Psoas muscle (tissue), 8 donors: ENCODE data around the gene PGBD4. TPM values are rescaled to one million over a fixed set of nuclear protein-coding genes. Genes with fewer than 3 reads are reported as not detected.
"Not testable (repeated sequence)": the region's sequence is repeated elsewhere in the genome, so short reads cannot be mapped to it uniquely, and the experiment has no call there.

Experiments used
- ATAC-seq, 4 donors: fragments of 200-7000 bp; cut with Tn5 transposase; one replicate each; pipeline ENCODE4 v1.9.1; 2020; ENCODE audit warnings: moderate library complexity in 3 of 4, mild to moderate bottlenecking in 2 of 4
- DNase-seq, 2 donors: peaks; one replicate each; pipeline ENCODE4 v3.0.0-alpha.2; 2020
- H3K27ac ChIP-seq: fragments of 200-600 bp; one replicate; pipeline ENCODE4 v1.8.0; 2022
- H3K27me3 ChIP-seq, 3 donors: fragments of 200-600 bp in 1 of 3; one replicate each; pipeline versions ENCODE4 v1.6.1 to v1.8.0; 2013 to 2022; ENCODE audit warnings: low read length in 2 of 3, mild to moderate bottlenecking in 2 of 3, moderate library complexity in 1 of 3; ENCODE audit not compliant: insufficient read depth in 3 of 3
- H3K36me3 ChIP-seq, 2 donors: fragments of 200-600 bp in 1 of 2; one replicate each; pipeline versions ENCODE4 v1.6.1 to v1.8.0; 2013 to 2022; ENCODE audit warnings: low read depth in 1 of 2, mild to moderate bottlenecking in 1 of 2, moderate library complexity in 1 of 2; ENCODE audit not compliant: insufficient read depth in 1 of 2
- H3K4me1 ChIP-seq: fragments of 200-600 bp; one replicate; pipeline ENCODE4 v1.8.0; 2022
- H3K4me3 ChIP-seq: fragments of 200-600 bp; one replicate; pipeline ENCODE4 v1.8.0; 2022; ENCODE audit warnings: mild to moderate bottlenecking
- H3K9me3 ChIP-seq: fragments of 200-600 bp; one replicate; pipeline ENCODE4 v1.8.0; 2022
- CTCF ChIP-seq: fragments of 200-600 bp; IDR thresholded peaks from one replicate; pipeline ENCODE4 v1.8.0; 2022; ENCODE audit warnings: antibody characterized with exemption
- WGBS, 3 donors: extraction: QIAGEN DNeasy Blood & Tissue Kit; methylation state at CpG; one replicate each; pipeline versions ENCODE4 v1.1.6 to v1.1.7; 2013; 5-methylcytosine and 5-hydroxymethylcytosine counted together
- intact Hi-C, 2 donors: fragments of 100-400 bp; cut with DNase I; formaldehyde crosslinking; loops; one replicate each; pipeline versions ENCODE4 v1.11.0 to v1.14.2; 2022
- polyA plus RNA-seq, 3 donors: library from polyadenylated mRNA; stranded (reverse); fragments of 200-250 nt; gene quantifications; one replicate each; pipeline ENCODE4 v1.2.3, GENCODE V29; 2013
- total RNA-seq, 4 donors: library from RNA; stranded (reverse); fragmentation: NEBNext Ultra II Directional in 2 of 4; extraction: Animal tissue kit (Norgen Biotek cat#: 25700) in 2 of 4; gene quantifications; one replicate each; pipeline versions ENCODE4 v1.2.1 to v1.2.4, GENCODE V29; 2021 to 2023
- donor health status: healthy with polysubstance abuse.
- donor health status: DM: no; HTN: no; CAD: no; lungs with moderate emphysema.
- donor health status: Bipolar disorder and iron deficiency.
- donor health status: healthy.
- donor health status: DM: yes; HTN: yes; CAD: no.
- donor health status: DM: no; HTN: no; CAD: no.
- donor health status: DM: no; HTN: no; CAD: no.
- donor health status: DM: yes; HTN: yes; CAD: no.

Gene PGBD4
- total and polyA plus RNA-seq, 7 donors = 0.70 to 5.0 (median 1.4) TPM

GRCh38 chr15:34114739-34115138, 12.9 kb downstream of the PGBD4 start:
- Histone ChIP-seq H3K9me3 (no peaks in the 10 kb centered on the region), H3K27me3 (peaks cover 0 to 2% (median 0%) of the 10 kb centered on the region in 3 donors), H3K36me3 (no peaks in the 10 kb centered on the region), H3K27ac (no peak overlapping the region), H3K4me1 (no peaks in the 10 kb centered on the region), H3K4me3 (no peak overlapping the region)
- ATAC-seq = no peak
- 46 to 62% (median 57%) methylated on average over 3 of the region's 3 CpGs for WGBS, 3 donors
- DNase-seq = no peak
- intact Hi-C loops = loop anchor here in 1 of 2 donors (5.0 kb wide), 1 partner anchor 98 kb away; the partner anchor contains the start of gene KATNBL1
- TF ChIP-seq CTCF = no peak

GRCh38 chr15:34116620-34117019, 14.7 kb downstream of the PGBD4 start:
- no peak for ATAC-seq
- no peaks in the 10 kb centered on the region for H3K9me3 ChIP-seq
- 39 to 48% (median 45%) methylated on average over 2 of the region's 2 CpGs for WGBS, 3 donors

DNA sequence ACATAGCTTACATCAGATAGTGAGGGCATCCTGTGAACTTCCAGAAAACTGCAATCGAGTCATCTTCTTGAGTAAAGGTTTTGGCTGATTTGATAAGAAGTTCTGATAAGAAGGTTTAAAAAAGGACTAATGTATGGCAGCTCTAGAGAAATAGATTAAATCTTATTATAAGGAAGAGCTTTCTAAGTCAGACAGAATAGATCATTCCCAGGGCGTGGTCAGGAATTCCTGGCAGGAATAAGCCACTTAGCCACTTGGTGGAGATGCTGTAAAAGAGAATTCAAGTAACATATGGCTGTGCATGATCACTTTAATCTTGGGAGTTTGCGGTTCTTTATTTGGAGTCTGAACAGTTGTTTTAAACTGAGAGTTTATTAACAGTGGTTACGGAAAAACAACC, 17.4 kb downstream of the PGBD4 start:
- Histone ChIP-seq H3K4me3 (no peak overlapping the region), H3K27ac (no peak overlapping the region), H3K27me3 (peaks cover 0 to 2% (median 0%) of the 10 kb centered on the region in 3 donors), H3K9me3 (no peaks in the 10 kb centered on the region), H3K4me1 (no peaks in the 10 kb centered on the region), H3K36me3 (no peaks in the 10 kb centered on the region)
- DNase-seq = no peak
- 47 to 63% (median 51%) methylated on average over 4 of the region's 4 CpGs for WGBS, 3 donors
- no peak for ATAC-seq
- TF ChIP-seq CTCF = no peak
- intact Hi-C loops = no loop called here

More at GRCh38 chr15:34116620-34117019, 14.7 kb downstream of the PGBD4 start:
- TF ChIP-seq CTCF = no peak
- DNase-seq = no peak
- intact Hi-C loops = no loop called here
- H3K27ac ChIP-seq = no peak overlapping the region
- H3K4me1 ChIP-seq = no peaks in the 10 kb centered on the region
- no peak overlapping the region for H3K4me3 ChIP-seq
- peaks cover 0 to 2% (median 0%) of the 10 kb centered on the region in 3 donors for H3K27me3 ChIP-seq
- H3K36me3 ChIP-seq = no peaks in the 10 kb centered on the region

DNA sequence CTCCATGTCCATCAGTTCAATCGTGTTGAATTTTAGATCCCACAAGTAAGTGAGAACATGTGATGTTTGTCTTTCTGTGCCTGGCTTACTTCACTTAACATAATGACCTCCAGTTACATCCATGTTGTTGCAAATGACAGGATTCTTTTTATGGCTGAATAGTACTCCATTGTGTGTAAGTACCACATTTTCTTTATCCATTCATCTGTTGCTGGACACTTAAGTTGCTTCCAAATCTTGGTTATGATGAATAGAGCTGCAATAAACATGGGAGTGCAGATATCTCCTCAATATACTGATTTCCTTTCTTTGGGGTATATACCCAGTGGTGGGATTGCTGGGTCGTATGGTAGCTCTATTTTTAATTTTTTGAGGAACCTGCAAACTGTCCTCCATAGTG, 18.5 kb downstream of the PGBD4 start:
- WGBS, 3 donors = 69 to 78% (median 73%) methylated on average over 2 of the region's 2 CpGs
- intact Hi-C loops, H3K4me1 ChIP-seq, DNase-seq, ATAC-seq, H3K36me3 ChIP-seq, H3K4me3 ChIP-seq, H3K27me3 ChIP-seq, H3K9me3 ChIP-seq, H3K27ac ChIP-seq: not testable (repeated sequence)

DNA sequence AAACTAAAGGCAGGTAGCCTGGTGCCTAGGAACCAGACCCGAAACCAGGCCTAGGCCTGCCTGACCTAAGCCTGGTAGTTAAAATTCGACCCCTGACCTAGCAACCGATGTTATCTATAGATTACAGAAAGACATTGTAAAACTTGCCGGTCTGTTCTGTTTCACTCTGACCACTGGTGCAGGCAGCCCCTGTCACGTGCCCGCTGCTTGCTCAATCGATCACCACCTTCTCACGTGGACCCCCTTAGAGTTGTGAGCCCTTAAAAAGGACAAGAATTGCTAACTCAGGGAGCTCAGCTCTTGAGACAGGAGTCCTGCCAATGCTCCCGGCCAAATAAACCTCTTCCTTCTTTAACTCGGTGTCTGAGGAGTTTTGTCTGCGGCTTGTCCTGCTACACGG, 19.9 kb downstream of the PGBD4 start:
- DNase-seq, H3K9me3 ChIP-seq, ATAC-seq, H3K27ac ChIP-seq, H3K4me1 ChIP-seq, intact Hi-C loops, H3K36me3 ChIP-seq, H3K27me3 ChIP-seq, H3K4me3 ChIP-seq: not testable (repeated sequence)
- WGBS, 3 donors = 74 to 84% (median 83%) methylated on average over 12 of the region's 12 CpGs

GRCh38 chr15:34122771-34123183, 20.9 kb downstream of the PGBD4 start:
- H3K36me3 ChIP-seq = no peaks in the 10 kb centered on the region
- ATAC-seq = no peak
- H3K9me3 ChIP-seq = no peaks in the 10 kb centered on the region
- H3K4me1 ChIP-seq = no peaks in the 10 kb centered on the region
- intact Hi-C loops = no loop called here
- H3K4me3 ChIP-seq = no peak overlapping the region
- H3K27ac ChIP-seq = no peak overlapping the region
- DNase-seq = no peak
- 52 to 61% (median 56%) methylated on average over 6 of the region's 6 CpGs for WGBS, 3 donors
- no peak for TF ChIP-seq CTCF
- H3K27me3 ChIP-seq = peaks cover 0 to 2% (median 0%) of the 10 kb centered on the region in 3 donors
